ENCODE results near the gene PNPLA4. TPM values are rescaled to one million over a fixed set of nuclear protein-coding genes. Genes with fewer than 3 reads are reported as not detected.

PNPLA4 gene
- total RNA-seq, 1 donor from 2014 or later, result 40.0 TPM

DNA sequence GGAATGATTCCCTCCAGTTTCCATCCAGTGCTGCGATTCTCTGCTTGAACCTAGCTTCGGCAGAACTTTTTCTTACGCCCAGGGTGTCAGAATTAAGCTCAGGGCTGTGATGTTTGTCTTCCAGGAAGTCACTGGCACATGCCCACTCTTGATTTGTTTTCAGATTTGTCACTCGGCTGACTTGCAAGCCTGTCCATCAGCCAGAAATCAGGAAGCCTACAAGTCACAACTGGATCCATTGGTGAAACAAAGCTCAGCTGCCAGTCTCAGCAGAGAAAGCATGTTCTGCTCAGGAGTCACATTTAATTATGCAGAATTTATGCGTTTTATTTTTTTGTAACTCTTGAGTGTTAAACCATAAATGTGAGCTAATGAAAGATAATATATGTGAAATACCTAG lies 38.2 kb upstream of the PNPLA4 start:
- no peaks in the 10 kb centered on the region for H3K79me2 ChIP-seq (ENCODE audit: low read depth)
- no peak overlapping the region for H3K9ac ChIP-seq
- H3K27me3 Mint-ChIP-seq (ENCODE audit: insufficient read depth, low read depth), result no peaks in the 10 kb centered on the region

DNA sequence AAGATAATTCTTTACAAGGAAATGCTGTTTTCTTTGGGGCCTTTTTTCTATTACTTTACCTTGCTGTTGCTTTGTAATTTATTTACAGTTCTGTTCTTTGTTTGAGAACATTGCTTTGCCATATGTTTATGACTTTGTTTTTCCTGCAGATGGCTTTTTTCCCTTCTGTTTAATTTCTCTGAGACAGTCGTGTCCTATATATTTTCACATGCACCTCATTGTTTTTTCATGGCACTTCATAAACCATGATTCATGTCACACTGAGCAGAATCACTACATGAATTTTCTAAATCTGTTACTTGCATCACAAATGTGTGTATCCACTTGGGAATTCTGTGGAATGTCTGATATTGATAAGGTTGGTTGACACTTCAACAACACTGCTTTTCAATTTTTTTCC lies 33.0 kb upstream of the PNPLA4 start:
- Histone ChIP-seq H3K4me2 (no peak overlapping the region), H3K27ac (no peak overlapping the region), H3K79me2 (ENCODE audit: low read depth) (no peaks in the 10 kb centered on the region), H3K9me3 (ENCODE audit: low read depth) (peaks cover 3% of the 10 kb centered on the region), H3K9ac (no peak overlapping the region), H3K4me3 (no peak overlapping the region), H4K20me1 (ENCODE audit: low read depth) (no peaks in the 10 kb centered on the region), H3K27me3 (no peaks in the 10 kb centered on the region), H3K36me3 (no peaks in the 10 kb centered on the region), H2AFZ (replicated peaks) (no peak overlapping the region), H3K4me1 (no peaks in the 10 kb centered on the region), H3F3A (ENCODE audit: low read depth) (no peaks in the 10 kb centered on the region)
- H3K9me3 Mint-ChIP-seq, result no peaks in the 10 kb centered on the region
- no peak overlapping the region for H3K27ac Mint-ChIP-seq
- H3K36me3 Mint-ChIP-seq, result peaks cover 1% of the 10 kb centered on the region
- DNase-seq (ENCODE audit: low spot score), result no peak
- peaks cover 3% of the 10 kb centered on the region for H3K27me3 Mint-ChIP-seq (ENCODE audit: insufficient read depth, low read depth)
- TF ChIP-seq CTCF (IDR thresholded peaks at IDR 0.05), result no peak
- TF ChIP-seq EZH2 (IDR thresholded peaks at IDR 0.05), result no peak
- TF ChIP-seq EZH2phosphoT487 (IDR thresholded peaks at IDR 0.05), result no peak
- H3K4me1 Mint-ChIP-seq, result no peaks in the 10 kb centered on the region
- H3K4me3 Mint-ChIP-seq, result no peak overlapping the region

More for the DNA sequence above, 38.2 kb upstream of the PNPLA4 start:
- Histone ChIP-seq H2AFZ (replicated peaks) (no peak overlapping the region), H4K20me1 (ENCODE audit: low read depth) (no peaks in the 10 kb centered on the region), H3K4me1 (no peaks in the 10 kb centered on the region), H3K9me3 (ENCODE audit: low read depth) (peaks cover 3% of the 10 kb centered on the region), H3K36me3 (no peaks in the 10 kb centered on the region), H3K4me3 (no peak overlapping the region), H3K27me3 (no peaks in the 10 kb centered on the region), H3K27ac (no peak overlapping the region), H3F3A (ENCODE audit: low read depth) (no peaks in the 10 kb centered on the region), H3K4me2 (no peak overlapping the region)
- no peak for DNase-seq (ENCODE audit: low spot score)
- no peaks in the 10 kb centered on the region for H3K36me3 Mint-ChIP-seq
- peaks cover 6% of the 10 kb centered on the region for H3K9me3 Mint-ChIP-seq
- TF ChIP-seq EZH2phosphoT487 (IDR thresholded peaks at IDR 0.05), result no peak
- TF ChIP-seq CTCF (IDR thresholded peaks at IDR 0.05), result no peak
- TF ChIP-seq EZH2 (IDR thresholded peaks at IDR 0.05), result no peak
- H3K4me1 Mint-ChIP-seq, result no peaks in the 10 kb centered on the region
- H3K4me3 Mint-ChIP-seq, result no peak overlapping the region
- H3K27ac Mint-ChIP-seq, result no peak overlapping the region

DNA sequence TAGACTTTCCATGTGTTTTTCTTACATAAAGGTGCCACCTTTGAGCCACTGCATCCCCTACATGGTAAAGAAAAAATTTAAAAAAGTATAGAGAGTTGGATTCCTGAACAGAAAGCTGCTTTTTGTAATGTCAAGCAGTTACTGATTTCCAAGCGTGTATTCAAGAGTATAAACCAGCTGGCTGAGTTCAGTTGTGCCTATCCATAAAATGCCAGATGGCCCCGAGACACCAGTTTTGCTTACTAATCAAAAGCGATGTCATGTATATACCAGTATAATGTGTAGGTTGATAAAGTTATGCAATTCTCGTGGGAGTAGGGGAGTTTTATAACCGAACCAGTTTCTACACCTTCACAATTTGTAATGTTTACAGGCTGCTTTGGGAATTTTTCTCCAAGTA lies 26.2 kb upstream of the PNPLA4 start:
- Histone ChIP-seq H3K9me3 (ENCODE audit: low read depth) (peaks cover 3% of the 10 kb centered on the region), H3K4me3 (no peak overlapping the region), H3K4me2 (no peak overlapping the region), H3K27ac (no peak overlapping the region), H3F3A (ENCODE audit: low read depth) (no peaks in the 10 kb centered on the region), H3K79me2 (ENCODE audit: low read depth) (no peaks in the 10 kb centered on the region), H3K36me3 (no peaks in the 10 kb centered on the region), H3K9ac (no peak overlapping the region), H2AFZ (replicated peaks) (no peak overlapping the region), H3K4me1 (no peaks in the 10 kb centered on the region), H3K27me3 (no peaks in the 10 kb centered on the region), H4K20me1 (ENCODE audit: low read depth) (no peaks in the 10 kb centered on the region)
- H3K9me3 Mint-ChIP-seq, result no peaks in the 10 kb centered on the region
- no peak for TF ChIP-seq EZH2phosphoT487 (IDR thresholded peaks at IDR 0.05)
- no peak overlapping the region for H3K27ac Mint-ChIP-seq
- DNase-seq (ENCODE audit: low spot score), result no peak
- H3K4me1 Mint-ChIP-seq, result no peaks in the 10 kb centered on the region
- H3K4me3 Mint-ChIP-seq, result no peak overlapping the region
- H3K36me3 Mint-ChIP-seq, result peaks cover 1% of the 10 kb centered on the region
- H3K27me3 Mint-ChIP-seq (ENCODE audit: insufficient read depth, low read depth), result peaks cover 3% of the 10 kb centered on the region

- Histone ChIP-seq H3K9ac (no peak overlapping the region), H3K4me2 (no peak overlapping the region), H4K20me1 (ENCODE audit: low read depth) (no peaks in the 10 kb centered on the region), H3K4me1 (no peaks in the 10 kb centered on the region), H3K36me3 (no peaks in the 10 kb centered on the region), H2AFZ (replicated peaks) (no peak overlapping the region), H3F3A (ENCODE audit: low read depth) (no peaks in the 10 kb centered on the region), H3K9me3 (ENCODE audit: low read depth) (peaks cover 3% of the 10 kb centered on the region), H3K27me3 (no peaks in the 10 kb centered on the region), H3K79me2 (ENCODE audit: low read depth) (no peaks in the 10 kb centered on the region), H3K4me3 (no peak overlapping the region), H3K27ac (no peak overlapping the region)
- H3K9me3 Mint-ChIP-seq, result no peaks in the 10 kb centered on the region
- no peak overlapping the region for H3K27ac Mint-ChIP-seq
- H3K36me3 Mint-ChIP-seq, result no peaks in the 10 kb centered on the region
- no peak for DNase-seq (ENCODE audit: low spot score)
- H3K27me3 Mint-ChIP-seq (ENCODE audit: insufficient read depth, low read depth), result no peaks in the 10 kb centered on the region
- no peak overlapping the region for H3K4me3 Mint-ChIP-seq
- no peak for TF ChIP-seq CTCF (IDR thresholded peaks at IDR 0.05)
- TF ChIP-seq EZH2 (IDR thresholded peaks at IDR 0.05), result no peak
- TF ChIP-seq EZH2phosphoT487 (IDR thresholded peaks at IDR 0.05), result no peak
- no peaks in the 10 kb centered on the region for H3K4me1 Mint-ChIP-seq
Measured at GRCh38 chrX:7950865-7951264, 23.7 kb upstream of the PNPLA4 start.

All from neural progenitor cell (in vitro differentiated cells).